Breast epithelium (tissue), 3 donors: ENCODE measurements around the gene GABPA.

Experiments
- CTCF ChIP-seq, 3 donors: fragments of 450-650 bp; IDR thresholded peaks; one replicate each; pipeline ENCODE4 v1.5.1; 2016 to 2017; ENCODE audit warnings: antibody characterized with exemption in 3 of 3, mild to moderate bottlenecking in 3 of 3, moderate library complexity in 3 of 3
- POLR2A ChIP-seq: fragments of 450-650 bp; IDR thresholded peaks from one replicate; pipeline ENCODE4 v1.6.1; 2016; ENCODE audit warnings: antibody characterized with exemption, mild to moderate bottlenecking, moderate library complexity
- POLR2AphosphoS5 ChIP-seq, 3 donors: sonication (generic); formaldehyde crosslinking; IDR thresholded peaks; one replicate each; pipeline ENCODE4 v1.6.1; 2017; ENCODE audit warnings: antibody characterized with exemption in 3 of 3

GRCh38 chr21:25689226-25689625, 45.5 kb upstream of the GABPA start:
- TF ChIP-seq CTCF (IDR thresholded peaks at IDR 0.05) (no peak), POLR2AphosphoS5 (IDR thresholded peaks at IDR 0.05) (no peak), POLR2A (no peak)
